D721Med (cell line): Measurements from ENCODE around the gene RPS6KB1.
A peak's percentile ranks its signal among the peaks of the same experiment; 100 is the strongest.
"Not testable (repeated sequence)": the region's sequence is repeated elsewhere in the genome, so short reads cannot be mapped to it uniquely, and the experiment has no call there.

ENCODE experiments used
- DNase-seq: peaks from one replicate; pipeline ENCODE4 v3.0.0; 2011; ENCODE audit warnings: low spot score; ENCODE audit not compliant: insufficient read length
- FAIRE-seq: peaks from 2 replicates; lab custom pipeline; 2011; peaks lifted over from hg19 to GRCh38; lab: Jason Lieb, UNC
- CTCF ChIP-seq: IDR thresholded peaks from 2 replicates; pipeline ENCODE4 v1.5.1; 2012; ENCODE audit warnings: mild to moderate bottlenecking, control low read depth; ENCODE audit not compliant: insufficient read depth; ENCODE audit errors: missing control alignments

Gene RPS6KB1

DNA sequence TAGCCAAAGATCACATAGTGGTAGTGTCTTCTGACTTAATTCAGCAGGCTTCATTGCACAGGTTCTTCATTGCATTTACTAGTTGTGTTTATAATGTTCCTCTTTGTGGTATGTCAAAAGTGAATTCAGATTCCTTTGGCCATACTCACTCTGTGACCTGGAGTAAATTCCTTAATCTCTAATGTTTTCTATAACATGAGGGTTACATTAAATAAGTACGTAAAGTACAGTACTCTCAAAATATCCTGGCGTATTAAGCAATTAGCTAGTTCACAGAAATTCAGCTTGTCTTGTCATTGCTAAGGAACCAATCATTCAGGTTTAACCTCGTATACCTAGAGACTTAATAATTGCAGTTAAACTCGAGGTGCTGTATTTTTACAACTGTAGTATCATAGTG lies 4.2 kb downstream of the RPS6KB1 start:
- FAIRE-seq: no peak
- no peak for TF ChIP-seq CTCF

GRCh38 chr17:59899099-59899498 lies 6.2 kb downstream of the RPS6KB1 start:
- TF ChIP-seq CTCF: peak; percentile 33
- DNase-seq: no peak
- no peak for FAIRE-seq

More for the DNA sequence above, 4.2 kb downstream of the RPS6KB1 start:
- DNase-seq: no peak

DNA sequence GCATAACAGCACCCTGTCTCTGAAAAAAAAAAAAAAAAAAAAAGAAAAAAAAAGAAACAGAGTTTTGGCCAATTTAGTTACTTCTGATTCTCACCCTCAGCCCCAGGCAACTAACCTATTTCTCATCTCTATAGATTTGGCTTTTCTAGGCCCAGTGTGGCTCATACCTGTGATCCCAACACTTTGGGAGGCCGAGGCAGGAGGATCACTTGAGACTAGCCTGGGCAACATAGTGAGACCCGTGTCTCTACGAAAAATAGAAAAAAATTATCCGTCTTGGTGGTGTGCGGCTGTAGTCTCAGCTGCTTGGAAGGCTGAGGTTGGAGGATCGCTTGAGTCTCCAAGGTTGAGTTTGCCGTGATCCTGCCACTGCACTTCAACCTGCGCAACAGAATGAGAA lies 8.7 kb downstream of the RPS6KB1 start:
- FAIRE-seq (no peak), DNase-seq (no peak)
- no peak for TF ChIP-seq CTCF

DNA sequence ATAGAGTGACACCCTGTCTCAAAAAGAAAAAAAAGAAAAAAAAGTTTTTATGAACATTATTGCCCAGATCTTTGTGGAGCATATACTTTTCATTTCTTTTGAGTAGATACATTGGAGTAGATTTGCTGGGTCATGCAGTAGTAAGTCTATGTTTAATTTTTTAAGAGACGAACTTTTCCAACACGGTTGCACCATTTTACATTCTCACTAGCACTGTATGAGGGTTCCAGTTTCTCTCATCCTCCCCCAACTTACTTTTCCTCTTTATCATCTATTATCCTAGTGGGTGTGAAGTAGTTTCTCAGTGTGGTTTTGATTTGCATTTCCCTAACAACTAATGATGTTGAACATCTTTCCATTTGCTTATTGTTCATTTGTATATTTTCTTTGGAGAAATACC lies 10.5 kb downstream of the RPS6KB1 start:
- no peak for TF ChIP-seq CTCF
- no peak for DNase-seq
- FAIRE-seq: no peak

GRCh38 chr17:59907467-59907866 lies 14.5 kb downstream of the RPS6KB1 start:
- TF ChIP-seq CTCF: no peak
- FAIRE-seq: no peak

DNA sequence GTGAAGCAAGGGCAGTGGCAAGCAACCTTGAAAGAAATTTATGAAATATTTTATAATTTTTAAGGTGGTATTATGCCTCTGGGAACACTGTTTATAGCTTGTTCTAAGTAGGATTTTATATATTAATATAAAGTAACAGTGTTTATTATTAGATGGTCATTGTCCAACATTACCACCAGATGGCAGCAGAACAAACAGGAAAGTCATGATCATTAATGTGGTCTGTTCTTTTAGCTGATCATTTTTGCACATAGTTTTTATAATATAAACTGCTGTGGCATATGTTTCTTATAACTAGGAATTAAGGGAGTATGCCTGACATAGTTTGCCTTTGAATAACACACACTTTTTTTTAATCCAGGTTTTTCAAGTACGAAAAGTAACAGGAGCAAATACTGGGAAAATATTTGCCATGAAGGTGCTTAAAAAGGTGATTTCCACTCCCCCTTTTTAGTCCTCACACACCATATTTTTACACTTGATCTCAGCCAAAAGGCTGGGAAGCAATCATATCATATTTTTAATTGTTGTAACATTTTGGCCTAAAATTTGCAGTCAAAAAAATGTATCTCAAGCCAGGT lies 21.4 kb downstream of the RPS6KB1 start:
- FAIRE-seq: no peak
- peak; percentile 70 for TF ChIP-seq CTCF
- DNase-seq: peak; percentile 33

More at GRCh38 chr17:59907467-59907866, 14.5 kb downstream of the RPS6KB1 start:
- no peak for DNase-seq

DNA sequence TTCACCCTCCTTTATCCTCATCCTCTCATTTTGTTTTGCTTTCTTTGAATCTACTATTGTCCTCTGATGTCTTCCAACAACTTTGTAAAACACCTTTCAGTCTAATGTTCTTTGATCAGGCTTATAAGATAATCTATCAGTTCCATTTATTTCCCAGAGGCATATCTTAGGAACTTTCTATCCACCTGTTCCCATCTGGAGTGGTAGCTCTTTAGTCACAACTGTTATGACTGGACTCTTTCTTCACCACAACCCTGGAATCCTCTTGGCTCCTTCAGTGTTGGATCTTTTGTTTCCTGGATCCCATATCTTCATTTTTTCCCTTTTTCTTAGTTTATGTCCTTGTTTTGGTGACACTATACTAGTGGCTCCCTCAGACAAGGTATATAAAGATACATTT lies 23.5 kb downstream of the RPS6KB1 start:
- no peak for TF ChIP-seq CTCF
- DNase-seq: no peak
- no peak for FAIRE-seq

- not testable (repeated sequence) for DNase-seq, FAIRE-seq
These were observed 27.7 kb downstream of the RPS6KB1 start for GRCh38 chr17:59920637-59921036.

GRCh38 chr17:59930121-59930520 lies 37.2 kb downstream of the RPS6KB1 start:
- DNase-seq, FAIRE-seq: not testable (repeated sequence)

DNA sequence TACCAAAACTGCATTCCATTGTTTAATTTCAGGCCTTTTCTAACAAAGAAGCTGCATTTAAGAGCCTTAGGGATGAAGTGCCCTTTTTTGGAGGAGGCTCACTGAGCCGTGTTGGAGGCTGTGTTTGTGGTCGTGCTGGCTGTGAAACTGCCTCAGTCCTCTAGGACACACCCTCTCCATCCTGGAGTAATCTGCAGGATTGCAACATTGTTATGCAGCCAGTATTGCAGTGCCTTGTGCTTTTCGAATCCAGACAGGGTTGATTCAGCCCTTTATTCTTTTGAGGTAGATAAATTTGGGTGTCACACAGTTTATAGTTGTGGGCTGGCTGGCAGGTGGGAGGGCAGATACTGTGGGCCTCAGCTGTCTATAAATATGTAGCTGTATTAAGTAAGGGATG lies 37.8 kb downstream of the RPS6KB1 start:
- not testable (repeated sequence) for FAIRE-seq, DNase-seq

GRCh38 chr17:59933317-59933716 lies 40.4 kb downstream of the RPS6KB1 start:
- not testable (repeated sequence) for DNase-seq, FAIRE-seq
